Stimulated activated CD4-positive, alpha-beta T cell treated with anti-CD3 and anti-CD28 coated beads, Interleukin-12 subunit alpha, Interleukin-12 subunit beta, amount 100 ng/mL, for 4 hours (primary cell): Measurements from ENCODE around the gene PTPRO.

Source experiments
- DNase-seq: peaks from one replicate; pipeline ENCODE4 v3.0.0-alpha.2; 2020

Gene PTPRO

DNA sequence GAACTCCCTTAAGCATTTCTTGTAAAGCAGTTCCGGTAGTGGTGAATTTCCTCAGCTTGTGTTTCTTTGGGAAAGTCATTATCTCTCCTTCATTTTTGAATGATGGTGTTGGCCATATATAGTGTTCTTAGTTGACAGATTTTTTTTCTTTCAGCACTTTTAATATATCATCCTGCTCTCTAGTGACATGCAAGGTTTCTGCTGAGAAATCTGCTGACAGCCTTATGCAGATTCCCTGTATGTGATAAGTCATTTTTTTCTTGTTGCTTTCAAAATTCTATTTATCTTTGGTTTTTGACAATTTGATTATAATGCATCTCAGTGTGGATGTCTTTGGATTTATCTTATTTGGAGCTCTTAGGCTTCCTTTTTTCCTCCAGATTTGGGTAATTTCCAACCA, 135.7 kb downstream of the PTPRO start:
- DNase-seq: no peak

- no peak for DNase-seq
These were observed 146.6 kb downstream of the PTPRO start for GRCh38 chr12:15468911-15469310.

DNA sequence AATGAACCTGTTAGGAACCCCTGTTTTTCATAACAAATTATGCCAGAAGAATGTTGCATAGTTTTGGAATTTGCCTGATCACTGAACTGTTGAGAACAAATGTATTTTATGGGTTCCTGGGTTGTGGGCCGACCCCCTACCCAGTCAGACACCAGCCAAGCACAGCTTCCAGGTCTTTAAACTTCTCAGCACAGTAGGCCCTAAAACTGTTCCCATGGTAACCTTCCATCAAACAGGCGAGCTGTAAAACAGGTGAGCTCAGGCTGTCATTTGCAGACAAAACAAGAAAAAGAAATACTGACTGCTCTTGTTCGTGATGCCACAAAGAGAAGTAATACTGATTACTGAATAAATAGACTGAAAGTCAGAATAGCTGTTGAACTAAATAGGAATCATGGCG, 147.0 kb downstream of the PTPRO start:
- DNase-seq: no peak

- DNase-seq: no peak
These were observed 149.7 kb downstream of the PTPRO start for GRCh38 chr12:15472036-15472435.

DNA sequence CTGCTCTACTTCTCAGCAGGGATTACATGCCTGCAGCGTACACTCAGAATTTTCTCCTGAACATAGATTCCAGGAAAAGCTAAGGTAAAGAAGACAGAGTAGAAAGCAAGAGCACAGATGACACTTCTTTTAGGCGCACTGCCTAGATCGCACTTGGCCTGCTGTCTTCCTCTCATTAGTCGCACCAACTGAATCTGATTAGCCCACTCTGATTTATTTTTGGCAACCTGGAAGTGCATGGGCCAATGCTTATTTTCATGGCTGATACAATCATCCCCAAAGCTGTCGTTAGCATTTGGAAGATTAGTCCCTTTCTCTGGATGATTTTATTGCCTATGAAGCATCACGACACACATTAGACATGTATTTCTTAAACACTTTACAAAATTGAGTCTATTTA, 152.5 kb downstream of the PTPRO start:
- DNase-seq: no peak

- no peak for DNase-seq
These were observed 155.5 kb downstream of the PTPRO start for GRCh38 chr12:15477761-15478160.

GRCh38 chr12:15481846-15482245, 159.5 kb downstream of the PTPRO start:
- DNase-seq: no peak

GRCh38 chr12:15485466-15485865, 163.2 kb downstream of the PTPRO start:
- no peak for DNase-seq

- no peak for DNase-seq
These were observed 164.6 kb downstream of the PTPRO start for GRCh38 chr12:15486859-15487258.

DNA sequence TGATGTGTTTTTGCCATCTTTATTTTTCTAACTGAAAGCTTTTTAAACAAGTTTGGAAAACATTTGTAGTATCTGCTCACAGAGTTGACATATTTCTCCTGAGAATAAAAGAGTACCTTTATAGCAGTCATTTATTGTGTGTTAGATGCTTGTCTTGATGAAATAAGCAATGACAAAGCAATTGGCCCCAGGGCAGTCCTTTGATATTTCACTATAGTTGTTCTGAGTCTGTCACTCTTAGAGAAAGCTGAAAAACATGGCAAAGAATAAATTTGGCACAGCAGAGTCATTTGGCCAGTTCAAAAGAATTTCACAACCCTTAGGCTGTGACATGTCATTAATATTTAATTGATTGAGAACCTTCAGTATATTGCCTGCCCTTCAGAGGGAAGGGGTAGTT, 166.2 kb downstream of the PTPRO start:
- no peak for DNase-seq

GRCh38 chr12:15494329-15495046, 172.2 kb downstream of the PTPRO start:
- no peak for DNase-seq

DNA sequence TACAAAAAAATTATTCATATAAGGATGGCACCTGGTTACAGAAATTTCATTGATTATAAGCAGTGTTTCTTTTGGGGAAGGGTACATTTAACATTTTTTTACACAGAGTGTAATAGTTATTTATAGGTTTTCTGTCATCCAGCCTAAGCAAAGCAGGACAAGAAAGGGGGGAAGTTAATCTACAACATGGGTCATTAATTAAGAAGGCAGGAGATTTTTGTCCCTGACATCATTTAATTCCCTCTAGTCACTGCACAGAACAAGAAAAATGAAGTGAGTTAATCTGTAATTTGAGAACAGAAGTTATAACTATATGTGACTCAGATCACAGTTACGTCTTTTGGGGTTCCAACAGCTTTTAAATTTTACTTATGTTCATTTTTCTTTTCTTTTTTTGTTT, 173.4 kb downstream of the PTPRO start:
- no peak for DNase-seq

DNA sequence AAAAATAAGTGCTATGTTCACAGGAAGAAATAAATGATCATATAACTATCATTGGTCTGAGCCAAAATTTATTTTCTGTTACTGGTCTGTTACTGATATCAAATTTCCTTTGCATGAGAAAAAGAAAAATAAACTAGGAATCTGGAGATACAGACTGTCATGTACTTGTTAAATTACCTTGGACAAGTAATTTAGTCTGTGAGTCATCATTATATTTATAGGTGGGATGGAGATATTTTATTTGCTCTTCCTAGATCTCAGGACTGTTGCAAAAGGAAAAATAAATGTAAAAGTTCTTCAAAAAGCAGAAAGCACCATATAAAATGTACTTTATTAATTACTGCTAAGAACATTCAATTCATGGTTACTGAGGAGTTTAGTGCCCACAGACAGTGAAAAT, 174.4 kb downstream of the PTPRO start:
- no peak for DNase-seq

GRCh38 chr12:15497671-15498292, 175.5 kb downstream of the PTPRO start:
- DNase-seq: no peak

DNA sequence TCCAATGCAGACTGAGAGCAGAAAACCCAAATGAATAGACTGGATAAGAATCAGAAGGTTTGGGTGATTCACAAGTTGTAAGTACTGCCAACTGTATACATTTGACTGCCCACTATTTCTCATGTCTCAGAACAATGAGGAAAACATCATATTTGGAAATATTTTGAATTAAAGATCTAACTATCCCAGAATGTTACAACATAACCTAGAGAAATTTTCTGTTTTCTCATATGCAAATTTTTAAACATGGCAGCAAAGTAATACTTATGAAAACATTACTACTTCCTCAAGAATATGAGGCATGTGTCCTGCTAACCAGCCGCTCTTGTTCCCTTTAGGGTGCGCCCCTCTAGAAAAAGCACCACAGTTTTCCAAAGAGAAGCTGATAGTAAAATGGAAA, 179.9 kb downstream of the PTPRO start:
- no peak for DNase-seq

- no peak for DNase-seq
These were observed 183.3 kb downstream of the PTPRO start for GRCh38 chr12:15505616-15506015.

DNA sequence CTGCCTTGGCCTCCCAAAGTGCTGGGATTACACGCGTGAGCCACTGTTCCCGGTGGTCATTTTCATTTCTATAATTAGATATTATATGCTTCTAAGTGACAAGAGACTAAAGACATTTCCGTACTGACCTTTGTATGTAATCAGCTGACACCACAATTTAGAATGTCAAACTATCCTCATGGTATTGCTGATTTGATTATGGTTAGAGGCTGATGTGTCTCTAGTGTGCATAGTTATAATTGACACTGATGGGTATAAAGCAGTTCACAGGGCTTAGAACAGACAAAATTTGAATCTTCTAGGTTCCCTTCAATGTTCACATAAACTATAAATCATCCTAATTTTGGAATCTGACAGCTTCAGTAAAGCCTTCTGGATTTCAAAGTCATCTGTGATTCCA, 192.7 kb downstream of the PTPRO start:
- DNase-seq: no peak

- DNase-seq: no peak
These were observed 197.8 kb downstream of the PTPRO start for GRCh38 chr12:15520083-15520482.

GRCh38 chr12:15520844-15521243, 198.5 kb downstream of the PTPRO start:
- DNase-seq: no peak

DNA sequence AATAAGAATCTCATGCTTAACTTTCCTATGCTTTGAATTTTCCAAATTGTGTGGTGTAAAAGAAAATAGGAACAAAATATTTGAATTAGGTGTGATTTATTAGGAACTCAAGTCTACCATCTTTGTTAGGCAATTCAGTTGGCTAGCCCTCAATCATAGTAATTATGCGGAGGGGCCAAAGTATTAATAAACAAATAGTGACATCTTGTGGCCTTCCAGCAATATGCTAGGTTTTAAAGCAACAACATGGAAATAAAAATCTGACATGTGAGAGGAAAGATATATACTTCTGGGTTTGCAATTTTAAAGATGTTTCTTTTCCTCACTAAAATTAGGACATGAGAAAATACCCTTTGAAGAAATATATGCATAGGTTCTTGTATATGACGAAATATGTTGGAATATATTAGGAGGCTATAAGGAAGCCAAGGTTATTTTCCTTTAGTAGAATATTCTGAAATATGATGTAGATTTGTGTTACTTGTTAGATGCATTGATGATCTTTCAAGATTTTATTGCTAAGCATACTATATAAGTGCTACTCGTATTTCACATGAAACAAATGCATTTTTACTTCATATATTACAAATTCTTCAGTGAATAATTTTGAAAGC, 200.4 kb downstream of the PTPRO start:
- no peak for DNase-seq

DNA sequence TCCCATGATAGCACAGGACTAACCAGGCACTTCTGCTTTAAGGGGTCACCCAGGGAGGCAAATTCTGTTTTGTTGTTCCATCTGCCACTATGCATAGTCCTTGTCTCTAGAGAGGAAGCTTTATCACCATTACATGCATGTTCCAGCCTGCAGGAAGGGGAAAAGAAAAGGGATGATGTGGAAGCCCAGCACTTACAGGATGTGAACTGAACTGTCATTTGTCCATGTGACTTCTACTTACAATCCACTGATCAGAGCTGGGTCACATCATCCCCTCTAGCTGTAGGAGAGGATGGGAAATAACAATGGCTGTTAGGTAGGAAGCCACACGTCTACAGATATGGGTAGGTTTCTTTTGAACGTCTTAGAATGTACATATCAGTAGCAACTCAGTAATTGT, 203.1 kb downstream of the PTPRO start:
- DNase-seq: no peak

GRCh38 chr12:15526033-15526432, 203.7 kb downstream of the PTPRO start:
- DNase-seq: no peak

- DNase-seq: no peak
These were observed 205.1 kb downstream of the PTPRO start for GRCh38 chr12:15527201-15528080.

DNA sequence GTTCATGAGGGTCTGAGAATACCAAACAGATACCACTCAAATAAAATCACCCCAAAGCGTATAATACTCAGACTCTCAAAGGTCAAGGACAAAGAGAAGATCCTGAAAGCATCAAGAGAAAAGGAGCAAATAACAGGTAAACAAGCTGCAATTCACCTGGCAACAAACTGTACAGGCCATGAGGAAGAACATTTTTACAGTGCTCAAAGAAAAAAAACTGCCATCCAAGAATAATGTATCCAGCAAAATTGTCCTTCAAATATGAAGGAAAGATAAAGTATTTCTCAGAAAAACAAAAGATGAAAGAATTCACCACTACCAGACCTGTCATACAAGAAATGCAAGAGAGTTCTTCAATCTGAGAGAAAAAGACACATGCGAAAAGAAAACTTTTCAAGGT, 206.4 kb downstream of the PTPRO start:
- DNase-seq: no peak
